Measurements from ENCODE around the gene TRPV2. TPM values are rescaled to one million over a fixed set of nuclear protein-coding genes. Genes with fewer than 3 reads are reported as not detected.
"Not testable (repeated sequence)": the region's sequence is repeated elsewhere in the genome, so short reads cannot be mapped to it uniquely, and the experiment has no call there.

Gene TRPV2
- total and polyA plus RNA-seq, 8 donors, result 0.58 to 24.8 (median 5.9) TPM

GRCh38 chr17:16381496-16381820 is 33.9 kb upstream of the TRPV2 start:
- H3K27me3 ChIP-seq, result no peaks in the 10 kb centered on the region
- WGBS, 5 donors, result 1 to 2% (median 1%) methylated on average over 14 of the region's 14 CpGs
- intact Hi-C loops (cut with DNase I; ENCODE audit: low total_unique reads), result no loop called here
- H3K4me3 ChIP-seq, result peak overlapping the region; percentile 69 to 83 (median 72)
- H3K9me3 ChIP-seq, result no peaks in the 10 kb centered on the region
- H3K36me3 ChIP-seq, result peaks cover 10 to 26% (median 21%) of the 10 kb centered on the region in 4 donors
- no peak for DNase-seq
- peak overlapping the region; percentile 91 to 98 (median 95) for H3K27ac ChIP-seq
- H3K4me1 ChIP-seq, result peaks cover 38 to 77% (median 52%) of the 10 kb centered on the region in 4 donors
- TF ChIP-seq POLR2A (IDR thresholded peaks at IDR 0.05) (no peak), POLR2AphosphoS5 (IDR thresholded peaks at IDR 0.05) (no peak)

GRCh38 chr17:16383216-16383615 is 32.2 kb upstream of the TRPV2 start:
- Histone ChIP-seq H3K27ac (peak overlapping the region in 1 of 5 donors; percentile 98), H3K4me1 (peaks cover 38 to 83% (median 52%) of the 10 kb centered on the region in 4 donors), H3K27me3 (no peaks in the 10 kb centered on the region), H3K4me3 (peak overlapping the region in 3 of 4 donors; percentile 5 to 73 (median 71)), H3K9me3 (no peaks in the 10 kb centered on the region), H3K36me3 (peaks cover 10 to 26% (median 21%) of the 10 kb centered on the region in 4 donors)
- WGBS, 5 donors, result 40 to 61% (median 48%) methylated on average over 4 of the region's 4 CpGs
- intact Hi-C loops (cut with DNase I; ENCODE audit: low total_unique reads), result no loop called here
- no peak for DNase-seq
- TF ChIP-seq POLR2AphosphoS5 (IDR thresholded peaks at IDR 0.05) (no peak), CTCF (IDR thresholded peaks at IDR 0.05) (no peak), POLR2A (IDR thresholded peaks at IDR 0.05) (no peak), EP300 (IDR thresholded peaks at IDR 0.05) (no peak)

GRCh38 chr17:16383772-16384287 is 31.5 kb upstream of the TRPV2 start:
- no peak for DNase-seq
- WGBS, 5 donors, result 60 to 81% (median 71%) methylated on average over 5 of the region's 5 CpGs
- Histone ChIP-seq H3K27ac (peak overlapping the region in 3 of 5 donors; percentile 12 to 98 (median 43)), H3K9me3 (no peaks in the 10 kb centered on the region), H3K36me3 (peaks cover 10 to 26% (median 21%) of the 10 kb centered on the region in 4 donors), H3K4me3 (peak overlapping the region in 3 of 4 donors; percentile 5 to 73 (median 71)), H3K4me1 (peaks cover 38 to 77% (median 49%) of the 10 kb centered on the region in 4 donors), H3K27me3 (no peaks in the 10 kb centered on the region)
- intact Hi-C loops (cut with DNase I; ENCODE audit: low total_unique reads), result no loop called here
- TF ChIP-seq CTCF (IDR thresholded peaks at IDR 0.05) (no peak), EP300 (IDR thresholded peaks at IDR 0.05) (no peak), POLR2AphosphoS5 (IDR thresholded peaks at IDR 0.05) (no peak), POLR2A (IDR thresholded peaks at IDR 0.05) (no peak)

- DNase-seq, result no peak
- no peak overlapping the region for H3K4me3 ChIP-seq
- TF ChIP-seq POLR2A (IDR thresholded peaks at IDR 0.05) (no peak), POLR2AphosphoS5 (IDR thresholded peaks at IDR 0.05) (no peak), EP300 (IDR thresholded peaks at IDR 0.05) (no peak), CTCF (IDR thresholded peaks at IDR 0.05) (no peak)
- no peaks in the 10 kb centered on the region for H3K27me3 ChIP-seq
- whole genome bisulfite sequencing, 5 donors, result 56 to 66% (median 62%) methylated on average over 5 of the region's 5 CpGs
- no peaks in the 10 kb centered on the region for H3K9me3 ChIP-seq
- intact Hi-C loops (cut with DNase I; ENCODE audit: low total_unique reads), result no loop called here
- H3K27ac ChIP-seq, result peak overlapping the region in 3 of 5 donors; percentile 12 to 98 (median 43)
- peaks cover 10 to 26% (median 21%) of the 10 kb centered on the region in 4 donors for H3K36me3 ChIP-seq
- H3K4me1 ChIP-seq, result peaks cover 38 to 70% (median 44%) of the 10 kb centered on the region in 4 donors
These were observed 30.8 kb upstream of the TRPV2 start for GRCh38 chr17:16384557-16384956.

GRCh38 chr17:16386126-16386507 is 29.3 kb upstream of the TRPV2 start:
- peak overlapping the region; percentile 62 to 98 (median 68) for H3K27ac ChIP-seq
- H3K36me3 ChIP-seq, result peaks cover 10 to 26% (median 21%) of the 10 kb centered on the region in 4 donors
- H3K4me3 ChIP-seq, result peak overlapping the region; percentile 48 to 55 (median 51)
- intact Hi-C loops (cut with DNase I; ENCODE audit: low total_unique reads); H3K9me3 ChIP-seq; H3K27me3 ChIP-seq; DNase-seq: not testable (repeated sequence)
- H3K4me1 ChIP-seq, result peaks cover 31 to 62% (median 39%) of the 10 kb centered on the region in 4 donors
- WGBS, 5 donors, result 31 to 44% (median 40%) methylated on average over 23 of the region's 23 CpGs
